ENCODE results near the gene MAD2L1BP.
"Not testable (repeated sequence)": the region's sequence is repeated elsewhere in the genome, so short reads cannot be mapped to it uniquely, and the experiment has no call there.

The MAD2L1BP gene, protein sequence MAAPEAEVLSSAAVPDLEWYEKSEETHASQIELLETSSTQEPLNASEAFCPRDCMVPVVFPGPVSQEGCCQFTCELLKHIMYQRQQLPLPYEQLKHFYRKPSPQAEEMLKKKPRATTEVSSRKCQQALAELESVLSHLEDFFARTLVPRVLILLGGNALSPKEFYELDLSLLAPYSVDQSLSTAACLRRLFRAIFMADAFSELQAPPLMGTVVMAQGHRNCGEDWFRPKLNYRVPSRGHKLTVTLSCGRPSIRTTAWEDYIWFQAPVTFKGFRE

DNA sequence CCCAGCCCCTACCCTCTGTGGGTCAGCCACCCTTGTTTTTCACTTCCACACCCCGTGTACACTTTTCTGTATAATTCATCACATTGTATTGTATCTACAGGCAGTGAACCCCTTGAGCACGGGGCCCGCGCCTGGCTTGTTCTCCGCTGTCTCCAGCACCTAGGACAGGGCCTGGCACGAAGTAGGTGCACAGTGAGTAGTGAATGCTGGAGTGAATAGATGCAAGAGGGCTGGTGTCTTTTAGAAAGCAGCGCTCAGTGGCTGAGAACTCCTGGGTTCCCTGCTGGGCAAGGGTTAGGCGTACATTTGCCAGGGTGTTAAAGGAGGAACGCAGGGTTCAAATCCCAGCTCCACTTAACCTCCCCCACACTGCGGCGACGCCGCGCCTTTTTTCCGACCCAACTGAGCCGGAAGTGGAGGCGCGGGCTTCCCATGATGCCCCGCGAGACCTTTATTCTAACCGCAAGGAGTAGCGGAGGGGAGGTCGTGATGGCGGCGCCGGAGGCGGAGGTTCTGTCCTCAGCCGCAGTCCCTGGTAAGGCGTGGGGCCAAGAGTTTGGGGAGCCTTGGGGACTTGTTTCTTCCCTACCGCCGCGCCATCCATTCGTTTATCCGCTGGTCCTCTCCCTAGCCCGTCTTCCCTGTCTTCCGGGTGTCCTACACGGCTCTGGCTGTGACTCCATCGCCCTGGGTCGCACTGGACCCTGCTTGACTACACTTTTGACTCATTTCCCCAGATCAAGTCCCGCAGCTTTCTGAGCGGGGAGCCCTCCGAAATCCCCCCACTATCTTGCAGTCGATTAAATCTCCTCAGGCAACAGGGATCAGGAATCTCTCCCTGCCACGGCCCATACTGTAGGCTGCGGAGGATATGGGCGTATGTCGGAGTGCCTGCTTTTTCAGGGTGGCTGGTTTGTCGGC lies at the start of gene MAD2L1BP:
TSS of gene MAD2L1BP (plus strand) at position 454 of the 921 bp plus-strand sequence. CDS start at position 490, 36 bp downstream.
- peak; percentile 62 for DNase-seq

DNA sequence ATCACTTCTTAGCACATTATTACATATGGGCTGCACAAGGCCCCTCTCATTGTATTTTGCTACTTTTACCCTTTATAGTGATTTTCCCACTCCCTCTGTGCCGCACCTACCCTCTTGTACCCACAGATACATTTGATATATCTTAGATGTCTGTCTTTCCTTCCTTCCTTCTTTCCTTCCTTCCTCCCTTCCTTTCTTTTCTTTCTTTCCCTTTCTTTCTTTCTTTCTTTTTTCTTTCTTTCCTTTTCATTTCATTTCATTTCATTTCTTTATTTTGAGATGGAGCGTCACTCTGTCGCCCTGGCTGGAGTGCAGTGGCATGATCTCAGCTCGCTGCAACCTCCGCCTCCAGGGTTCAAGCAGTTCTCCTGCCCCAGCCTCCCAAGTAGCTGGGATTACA lies 47.4 kb upstream of the MAD2L1BP start:
- DNase-seq, result no peak

DNA sequence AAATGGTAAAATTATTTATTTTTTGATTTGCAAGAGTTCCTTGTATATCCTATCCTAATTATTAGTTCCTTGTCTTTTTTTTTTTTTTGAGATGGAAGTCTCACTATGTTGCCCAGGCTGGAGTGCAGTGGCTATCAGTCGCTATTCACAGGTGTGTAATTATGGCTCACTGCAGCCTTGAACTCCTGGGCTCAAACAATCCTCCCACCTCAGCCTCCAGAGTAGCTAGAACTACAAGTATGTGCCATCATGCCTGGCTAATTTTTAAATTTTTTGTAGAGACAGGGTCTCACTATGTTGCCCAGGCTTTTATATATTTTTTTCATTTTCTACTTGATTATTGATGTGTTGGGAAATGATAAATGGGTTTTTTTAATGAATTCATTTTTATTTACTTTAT lies 46.1 kb upstream of the MAD2L1BP start:
- not testable (repeated sequence) for DNase-seq

DNA sequence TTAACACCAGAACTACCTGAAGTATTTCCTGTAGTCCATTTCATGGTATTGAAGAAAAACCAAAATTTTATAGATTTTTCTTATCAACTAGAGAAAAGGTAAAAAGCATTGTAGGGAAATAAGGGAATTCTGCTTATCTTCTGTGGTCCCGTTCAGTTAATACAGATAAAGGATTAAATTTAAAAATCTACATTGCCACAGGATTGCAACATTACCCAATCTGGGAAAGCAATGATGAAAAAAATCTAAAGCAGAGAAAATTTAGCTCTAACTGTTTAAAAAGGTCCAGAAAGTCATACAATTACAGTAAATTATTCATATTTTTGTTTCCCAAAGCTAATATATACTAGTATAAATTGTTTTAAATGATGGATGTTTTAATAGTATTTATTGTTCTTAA lies 41.7 kb upstream of the MAD2L1BP start:
- no peak for DNase-seq

DNA sequence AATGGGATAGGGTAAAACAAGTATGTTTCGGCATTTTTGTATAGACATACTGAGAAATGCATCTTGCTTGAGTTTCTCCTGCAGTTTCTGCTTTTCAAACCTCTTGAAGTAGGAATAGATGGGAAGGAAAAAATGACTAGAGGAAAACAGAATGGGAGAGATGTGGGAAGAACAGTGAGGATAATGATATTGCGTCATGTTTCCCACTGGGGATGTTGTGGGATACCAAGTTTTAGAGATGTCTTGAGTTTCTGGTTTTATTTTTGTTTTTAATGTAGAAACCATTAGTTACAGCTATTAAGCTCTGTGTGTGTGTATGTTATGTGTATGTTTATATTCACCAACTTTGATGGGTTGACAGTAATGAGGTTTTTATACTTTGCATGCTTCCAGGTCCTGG lies 35.0 kb upstream of the MAD2L1BP start:
- DNase-seq, result no peak

DNA sequence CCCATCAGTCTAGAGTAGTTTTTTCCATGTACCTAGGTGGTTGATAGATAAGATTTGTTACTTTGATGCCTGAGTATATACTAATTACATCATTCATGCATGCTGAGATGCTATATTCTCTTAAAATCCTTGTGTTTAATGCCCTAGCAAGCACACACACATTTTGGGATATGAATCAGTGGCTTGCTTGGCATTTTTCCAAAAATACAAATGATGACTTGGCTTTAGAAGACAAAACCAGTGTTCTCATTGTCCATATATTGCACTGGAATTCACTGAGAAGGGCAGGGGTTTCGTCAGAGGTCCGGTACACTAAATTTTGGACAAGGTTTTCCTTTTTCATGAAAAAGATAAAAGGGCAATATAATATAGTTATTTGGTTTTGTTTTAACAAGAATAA lies 31.5 kb upstream of the MAD2L1BP start:
- DNase-seq, result no peak

DNA sequence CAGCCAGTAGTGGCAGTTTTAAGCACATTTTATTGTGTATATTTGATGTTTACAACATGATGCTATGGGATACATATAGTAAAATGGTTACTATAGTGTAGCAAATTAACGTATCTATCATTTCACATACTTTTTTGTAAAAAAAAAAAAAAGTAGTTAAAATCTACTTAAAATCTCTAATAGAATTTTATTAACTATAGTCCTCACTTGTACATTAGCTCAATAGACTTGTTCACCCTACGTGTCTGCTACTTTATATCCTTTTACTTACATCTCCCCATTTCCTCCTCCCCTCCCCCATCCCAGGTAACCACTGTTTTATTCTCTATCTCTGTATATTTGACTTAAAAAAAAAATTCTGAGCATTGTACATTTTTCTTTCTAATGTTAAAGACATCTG lies 29.6 kb upstream of the MAD2L1BP start:
- no peak for DNase-seq

DNA sequence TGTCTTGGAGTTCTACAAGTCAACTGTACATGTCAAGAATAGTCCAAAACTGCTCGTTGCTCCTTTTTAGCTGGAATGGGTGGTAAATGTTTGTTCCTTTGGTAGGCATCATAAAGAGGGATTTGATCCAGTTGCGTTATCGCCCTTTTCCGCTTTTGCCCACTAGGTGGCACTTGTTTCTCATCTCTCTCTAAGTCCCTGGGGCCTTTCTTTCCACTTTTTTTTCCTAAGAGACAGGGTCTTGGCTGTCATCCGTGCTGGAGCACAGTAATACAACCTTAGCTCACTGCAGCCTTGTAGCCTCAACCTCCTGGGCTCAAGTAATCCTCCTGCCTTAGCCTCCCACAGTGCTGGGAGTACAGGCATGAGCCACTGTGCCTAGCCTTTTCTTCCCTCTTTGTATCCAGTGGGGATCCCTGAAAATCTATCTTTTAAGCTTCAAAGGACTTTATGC lies 27.3 kb upstream of the MAD2L1BP start:
- DNase-seq, result peak; percentile 38

DNA sequence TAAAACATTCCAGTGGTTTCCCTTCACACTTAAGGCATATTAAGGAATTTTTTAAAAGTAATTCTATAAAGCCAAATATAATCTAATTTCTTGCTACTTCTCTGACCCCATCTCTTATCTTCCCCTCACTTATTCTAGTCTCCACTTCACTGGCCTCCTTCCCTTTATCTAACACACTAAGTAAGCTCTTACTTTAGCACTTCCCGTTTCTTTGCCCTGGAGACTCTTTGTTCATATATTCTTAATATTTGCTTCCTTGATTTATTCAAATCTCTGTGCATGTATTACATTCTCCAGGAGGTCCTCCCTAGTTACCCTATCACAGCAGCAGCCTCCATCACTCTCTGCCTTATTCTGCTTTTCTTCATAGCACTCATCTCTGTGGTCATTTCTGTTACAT lies 26.8 kb upstream of the MAD2L1BP start:
- DNase-seq, result no peak

DNA sequence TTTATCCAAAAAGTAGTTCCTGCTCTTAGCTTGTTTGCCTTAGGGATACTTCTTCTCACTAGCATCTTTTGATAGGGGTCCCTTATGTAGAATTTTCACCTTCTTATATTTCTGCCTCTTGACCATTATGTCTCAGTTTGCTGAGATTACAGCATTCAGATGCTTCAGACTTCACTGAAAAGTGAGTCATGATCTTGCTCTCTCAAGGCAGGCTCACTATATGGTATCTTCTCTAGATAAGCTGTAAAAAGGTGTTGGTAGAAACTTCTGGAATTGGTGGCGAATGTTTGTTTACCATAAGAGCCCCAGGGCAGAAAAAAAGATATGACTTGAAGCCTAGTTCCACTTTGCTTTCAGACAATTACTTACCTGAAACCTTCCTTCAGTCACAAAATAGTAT lies 26.2 kb upstream of the MAD2L1BP start:
- no peak for DNase-seq

DNA sequence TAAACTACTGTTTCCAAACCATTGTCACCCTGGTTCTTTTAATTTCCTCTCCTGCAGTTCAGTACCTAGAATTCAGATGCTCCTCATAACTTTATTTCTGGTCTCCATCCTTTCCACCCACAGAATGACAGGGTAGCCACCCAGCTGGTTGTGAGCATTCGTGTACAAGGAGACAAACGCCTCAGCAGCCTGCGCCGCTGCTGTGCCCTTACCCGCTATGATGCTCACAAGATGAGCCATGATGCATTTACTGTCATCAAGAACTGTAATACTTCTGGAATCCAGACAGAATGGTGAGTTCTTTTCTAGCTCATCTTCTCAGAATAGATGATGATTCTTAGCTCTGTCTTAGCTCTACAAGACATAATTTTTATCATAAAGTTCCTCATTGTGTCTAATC lies 25.2 kb upstream of the MAD2L1BP start:
- DNase-seq, result no peak

DNA sequence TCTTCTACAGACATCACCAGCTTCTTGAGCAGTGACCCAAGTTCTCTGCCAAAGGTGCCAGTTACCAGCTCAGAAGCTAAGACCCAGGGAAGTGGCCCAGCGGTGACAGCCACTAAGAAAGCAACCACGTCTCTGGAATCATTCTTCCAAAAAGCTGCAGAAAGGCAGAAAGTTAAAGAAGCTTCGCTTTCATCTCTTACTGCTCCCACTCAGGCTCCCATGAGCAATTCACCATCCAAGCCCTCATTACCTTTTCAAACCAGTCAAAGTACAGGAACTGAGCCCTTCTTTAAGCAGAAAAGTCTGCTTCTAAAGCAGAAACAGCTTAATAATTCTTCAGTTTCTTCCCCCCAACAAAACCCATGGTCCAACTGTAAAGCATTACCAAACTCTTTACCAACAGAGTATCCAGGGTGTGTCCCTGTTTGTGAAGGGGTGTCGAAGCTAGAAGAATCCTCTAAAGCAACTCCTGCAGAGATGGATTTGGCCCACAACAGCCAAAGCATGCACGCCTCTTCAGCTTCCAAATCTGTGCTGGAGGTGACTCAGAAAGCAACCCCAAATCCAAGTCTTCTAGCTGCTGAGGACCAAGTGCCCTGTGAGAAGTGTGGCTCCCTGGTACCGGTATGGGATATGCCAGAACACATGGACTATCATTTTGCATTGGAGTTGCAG lies 21.8 kb upstream of the MAD2L1BP start:
- DNase-seq, result no peak

DNA sequence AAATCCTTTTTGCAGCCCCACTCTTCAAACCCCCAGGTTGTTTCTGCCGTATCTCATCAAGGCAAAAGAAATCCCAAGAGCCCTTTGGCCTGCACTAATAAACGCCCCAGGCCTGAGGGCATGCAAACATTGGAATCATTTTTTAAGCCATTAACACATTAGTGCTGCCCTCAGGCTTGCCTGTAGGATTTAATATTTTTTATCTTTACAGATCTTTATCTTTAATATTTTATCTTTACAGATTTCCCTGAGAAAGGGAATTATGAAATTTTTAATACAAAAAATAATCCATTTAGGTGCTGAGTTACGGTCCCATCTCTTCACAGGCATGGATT lies 21.3 kb upstream of the MAD2L1BP start:
- DNase-seq, result no peak

DNA sequence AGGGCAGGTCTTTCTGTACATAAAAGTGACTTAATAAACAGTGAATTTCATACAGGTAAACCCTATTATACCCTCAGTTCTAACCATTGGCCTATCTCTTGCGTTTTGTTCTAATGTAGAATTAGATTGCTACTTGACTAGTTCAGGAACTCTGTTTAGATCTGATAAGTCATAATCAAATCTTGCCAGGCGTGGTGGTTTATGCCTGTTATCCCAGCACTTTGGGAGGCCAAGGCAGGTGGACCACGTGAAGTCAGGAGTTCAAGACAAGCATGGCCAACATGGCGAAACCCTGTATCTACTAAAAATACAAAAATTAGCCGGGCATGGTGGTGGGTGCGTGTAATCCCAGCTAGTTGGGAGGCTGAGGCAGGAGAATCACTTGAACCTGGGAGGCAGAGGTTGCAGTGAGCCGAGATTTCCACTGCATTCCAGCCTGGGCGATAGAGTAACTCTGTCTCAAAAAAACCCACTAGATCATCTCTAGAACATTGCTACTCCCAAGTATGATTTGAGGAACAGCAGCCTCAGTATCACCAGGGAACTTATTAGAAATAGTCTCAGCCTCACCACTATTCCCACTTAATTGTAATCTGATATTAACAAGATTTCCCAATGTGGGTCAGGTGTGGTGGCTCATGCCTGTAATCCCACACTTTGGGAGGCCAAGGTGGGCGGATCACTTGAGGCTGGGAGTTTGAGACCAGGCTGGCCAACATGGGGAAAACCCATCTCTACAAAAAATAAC lies 18.7 kb upstream of the MAD2L1BP start:
- no peak for DNase-seq

DNA sequence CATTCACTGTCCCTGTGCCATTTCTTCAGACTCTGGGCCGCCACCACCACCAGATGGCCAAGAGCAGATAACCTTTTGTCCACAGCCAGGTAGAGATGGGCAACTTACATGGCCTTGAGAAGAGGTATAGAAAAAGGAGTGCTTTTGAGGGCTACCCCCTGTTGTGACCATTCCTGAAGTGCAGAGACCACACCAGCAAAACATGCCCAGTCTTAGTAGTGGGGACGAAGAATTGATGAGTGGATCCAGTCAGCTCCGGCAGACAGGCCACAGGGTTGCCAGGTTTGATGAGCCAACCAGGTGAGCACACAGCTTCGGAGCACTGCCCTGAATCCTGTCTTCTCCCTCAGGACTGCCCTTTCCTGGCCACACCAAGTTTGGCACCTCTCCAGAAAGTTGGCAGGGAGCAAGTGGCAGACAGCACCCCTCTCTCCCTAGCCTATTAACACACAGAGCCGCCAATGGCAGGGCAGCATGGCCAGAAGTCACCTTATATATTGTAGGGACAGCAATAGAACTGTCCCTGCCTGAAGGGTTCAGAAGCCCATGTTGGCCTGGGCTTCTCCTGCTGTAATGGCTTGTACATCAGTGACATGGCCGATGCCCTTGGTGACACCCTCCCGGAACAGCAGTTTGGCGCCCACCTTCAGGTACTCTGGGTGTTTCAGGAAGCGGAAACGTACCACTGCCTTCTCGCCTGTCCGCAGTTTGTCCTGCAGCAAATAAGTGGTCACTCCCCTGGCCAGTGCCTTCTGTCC lies 14.4 kb upstream of the MAD2L1BP start:
- no peak for DNase-seq

DNA sequence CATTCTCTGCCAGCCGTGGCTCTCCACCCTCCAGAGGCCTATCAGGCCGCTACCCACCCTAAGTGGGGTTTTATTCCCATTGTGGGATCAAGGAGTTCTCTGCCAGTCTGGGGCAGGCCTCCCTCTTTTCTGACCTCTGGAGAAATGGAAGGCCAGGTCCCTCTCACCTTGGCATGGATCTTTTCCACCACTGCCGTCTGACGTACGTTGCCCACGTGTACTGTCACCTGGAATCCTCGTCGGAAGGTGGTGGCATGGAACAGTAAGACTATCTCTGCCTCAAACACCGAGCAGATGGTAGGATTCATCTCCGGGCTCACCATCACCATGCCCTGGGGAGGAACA lies 13.8 kb upstream of the MAD2L1BP start:
- no peak for DNase-seq

DNA sequence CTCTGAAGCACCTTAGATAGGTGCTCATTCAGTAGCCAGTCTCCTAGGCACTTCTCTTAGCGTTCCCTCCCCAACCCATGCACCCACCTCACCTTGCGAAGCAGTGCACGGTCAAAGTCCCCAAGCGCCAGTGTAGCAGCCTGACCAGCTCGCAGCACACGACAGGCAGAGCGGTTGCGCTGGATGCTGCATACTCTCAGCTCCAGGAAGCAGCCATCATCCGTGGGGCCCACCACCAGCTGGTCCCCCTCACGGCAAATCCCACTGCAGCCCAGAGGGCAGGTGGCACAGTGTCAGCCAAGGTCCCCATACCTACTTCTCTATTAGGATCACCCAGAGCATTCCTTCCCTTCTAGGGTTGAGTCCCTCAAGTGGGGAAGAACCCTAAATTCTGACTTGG lies 13.1 kb upstream of the MAD2L1BP start:
- DNase-seq, result no peak

DNA sequence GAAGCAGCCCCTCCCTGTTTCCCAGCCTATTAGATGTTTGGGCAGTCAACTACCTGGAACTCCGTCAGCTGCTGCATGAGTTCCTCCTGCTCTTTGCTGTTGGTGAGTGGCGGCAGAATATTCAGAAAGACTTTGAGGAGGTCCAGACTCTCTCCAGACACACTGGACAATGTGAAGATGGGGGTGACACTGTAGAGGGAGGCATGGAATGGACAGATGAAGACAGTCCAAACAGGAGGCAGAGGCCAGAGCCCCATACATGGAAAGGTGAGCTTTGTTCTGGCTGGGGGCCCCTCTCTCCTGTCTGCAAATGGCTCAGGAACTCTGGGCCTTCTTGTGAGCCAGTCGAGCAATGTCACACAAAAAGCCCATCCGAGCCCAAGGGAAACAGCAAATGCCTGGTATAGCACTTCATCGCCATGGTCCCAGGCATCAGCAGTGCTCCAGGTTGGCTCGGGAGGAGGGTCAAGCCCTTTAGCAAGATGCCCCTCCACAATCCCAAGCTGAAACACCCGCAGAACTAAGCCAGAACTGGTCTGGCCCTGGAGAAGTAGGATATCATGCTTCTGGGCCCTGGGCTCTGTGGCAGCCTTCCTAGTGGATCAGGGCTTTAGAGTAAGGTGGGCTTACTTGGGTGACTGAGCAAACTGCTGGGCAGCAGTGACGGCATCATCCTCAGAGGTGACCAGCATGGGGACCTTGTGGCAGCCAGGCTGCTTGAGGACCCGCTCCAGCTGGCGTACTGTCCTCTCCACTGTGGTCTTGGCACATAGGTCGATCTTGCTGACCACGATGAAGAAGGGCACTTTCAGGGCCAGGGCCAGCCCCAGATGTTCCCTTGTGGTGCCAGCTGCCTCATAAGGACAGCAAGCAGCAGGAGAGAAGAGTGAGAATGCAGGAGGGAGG lies 11.5 kb upstream of the MAD2L1BP start:
- DNase-seq, result no peak

DNA sequence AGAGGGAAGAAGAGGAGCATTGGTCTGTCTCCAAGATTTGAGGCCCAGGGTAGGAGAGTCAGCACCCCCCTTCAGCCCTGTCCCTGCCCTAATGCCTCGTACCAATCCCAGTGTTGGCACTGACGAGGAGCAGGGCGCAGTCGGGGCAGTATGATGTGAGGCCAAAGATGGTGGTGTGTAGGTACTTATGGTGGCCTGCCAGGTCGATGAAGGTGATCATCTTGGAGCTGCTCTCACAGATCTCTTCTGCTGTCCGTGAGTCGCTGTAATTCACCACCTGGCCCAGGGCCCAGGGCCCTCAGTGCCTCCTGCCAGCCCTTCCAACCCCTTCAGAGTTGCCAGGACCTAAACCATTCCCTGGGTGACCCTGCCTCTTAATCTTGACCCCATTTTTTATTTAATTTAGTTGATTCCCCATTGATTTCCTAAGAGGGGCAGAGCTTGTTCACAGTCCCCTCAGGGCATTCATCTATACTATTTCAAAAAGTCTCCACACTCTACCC lies 10.8 kb upstream of the MAD2L1BP start:
- no peak for DNase-seq

DNA sequence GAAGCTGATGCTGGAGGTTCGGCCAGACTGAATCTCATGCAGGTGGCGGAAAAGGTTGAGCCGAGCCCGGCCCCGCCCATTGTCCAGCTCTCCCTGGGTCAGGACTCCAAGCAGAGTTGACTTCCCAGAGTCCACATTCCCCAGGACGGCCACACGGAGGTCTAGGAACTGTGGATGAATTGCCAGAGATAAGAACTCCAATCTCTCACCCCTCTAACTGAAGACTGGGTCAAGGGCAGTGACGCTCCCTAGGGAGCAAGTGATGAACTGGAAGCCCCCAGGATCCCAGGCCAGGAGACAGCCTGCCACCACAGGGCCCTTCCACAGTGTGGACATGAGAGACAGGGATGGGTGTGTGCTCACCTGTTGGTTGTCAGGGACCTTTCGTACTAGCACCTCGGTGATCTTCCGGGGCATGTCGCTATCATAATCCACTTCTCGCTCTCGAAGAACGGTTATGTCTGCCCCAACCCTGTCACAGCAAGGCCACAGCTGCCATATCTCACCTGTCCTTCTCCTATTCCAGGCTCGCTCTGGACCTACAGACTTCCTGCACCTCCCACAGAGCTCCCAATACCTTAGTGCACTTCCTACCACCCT lies 10.1 kb upstream of the MAD2L1BP start:
- DNase-seq, result no peak

Measured in NCI-H2227 treated with DMSO at 0.1 percent for 48 hours (cell line).